Sigmoid colon (tissue), 4 donors: Measurements from ENCODE around the gene SLCO2B1.

Source experiments
- CTCF ChIP-seq, 4 experiments: fragments of 450-650 bp in 3 of 4; fragments of 200-600 bp in 1 of 4; IDR thresholded peaks; one replicate each; pipeline ENCODE4 v1.5.1; 2016 to 2019; ENCODE audit warnings: antibody characterized with exemption in 4 of 4, mild to moderate bottlenecking in 3 of 4, moderate library complexity in 2 of 4
- EP300 ChIP-seq, 4 donors: sonication (generic); formaldehyde crosslinking; IDR thresholded peaks; one replicate each; pipeline ENCODE4 v1.6.1; 2017; ENCODE audit warnings: antibody characterized with exemption in 4 of 4
- POLR2A ChIP-seq, 2 donors: fragments of 450-650 bp; IDR thresholded peaks; one replicate each; pipeline ENCODE4 v1.6.1; 2016; ENCODE audit warnings: antibody characterized with exemption in 2 of 2, mild to moderate bottlenecking in 2 of 2, moderate library complexity in 2 of 2
- POLR2AphosphoS5 ChIP-seq, 4 donors: sonication (generic); formaldehyde crosslinking; IDR thresholded peaks; one replicate each; pipeline ENCODE4 v1.6.1; 2017; ENCODE audit warnings: antibody characterized with exemption in 4 of 4

GRCh38 chr11:75202195-75202594 is 51.3 kb downstream of the SLCO2B1 start:
- TF ChIP-seq POLR2A (IDR thresholded peaks at IDR 0.05) (no peak), CTCF (IDR thresholded peaks at IDR 0.05) (no peak), EP300 (IDR thresholded peaks at IDR 0.05) (no peak), POLR2AphosphoS5 (IDR thresholded peaks at IDR 0.05) (no peak)
